GM19455 (cell line): ENCODE results near the gene ASB6.
"Not testable (repeated sequence)": the region's sequence is repeated elsewhere in the genome, so short reads cannot be mapped to it uniquely, and the experiment has no call there.

Source experiments
- ATAC-seq: cut with Tn5 transposase; IDR thresholded peaks from one replicate; pipeline ENCODE4 v1.9.1; 2021; ENCODE audit not compliant: unreplicated experiment

ASB6 gene

GRCh38 chr9:129644902-129645301 lies 3.0 kb upstream of the ASB6 start:
- ATAC-seq = no peak

DNA sequence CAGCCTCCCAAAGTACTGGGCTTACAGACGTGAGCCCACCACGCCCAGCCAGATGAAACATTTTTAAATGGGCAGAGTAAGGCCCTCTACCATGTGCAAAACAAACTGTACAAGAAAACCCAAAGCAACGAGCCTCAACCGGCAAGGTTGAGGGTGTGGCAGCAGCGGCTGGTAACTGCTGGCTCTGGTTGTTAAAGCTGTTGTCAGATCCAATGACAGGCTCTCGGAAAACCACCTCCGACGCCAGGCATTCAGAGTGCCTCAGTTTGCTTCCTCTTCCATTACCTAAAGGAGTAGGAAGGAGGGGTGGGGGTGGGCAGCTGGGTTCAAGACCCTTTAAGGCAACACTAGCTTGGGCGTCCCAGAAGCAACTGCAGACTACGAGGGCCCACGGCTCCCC lies 2.4 kb upstream of the ASB6 start:
- ATAC-seq = no peak

- no peak for ATAC-seq
Measured at GRCh38 chr9:129643706-129644105, 1.8 kb upstream of the ASB6 start.

DNA sequence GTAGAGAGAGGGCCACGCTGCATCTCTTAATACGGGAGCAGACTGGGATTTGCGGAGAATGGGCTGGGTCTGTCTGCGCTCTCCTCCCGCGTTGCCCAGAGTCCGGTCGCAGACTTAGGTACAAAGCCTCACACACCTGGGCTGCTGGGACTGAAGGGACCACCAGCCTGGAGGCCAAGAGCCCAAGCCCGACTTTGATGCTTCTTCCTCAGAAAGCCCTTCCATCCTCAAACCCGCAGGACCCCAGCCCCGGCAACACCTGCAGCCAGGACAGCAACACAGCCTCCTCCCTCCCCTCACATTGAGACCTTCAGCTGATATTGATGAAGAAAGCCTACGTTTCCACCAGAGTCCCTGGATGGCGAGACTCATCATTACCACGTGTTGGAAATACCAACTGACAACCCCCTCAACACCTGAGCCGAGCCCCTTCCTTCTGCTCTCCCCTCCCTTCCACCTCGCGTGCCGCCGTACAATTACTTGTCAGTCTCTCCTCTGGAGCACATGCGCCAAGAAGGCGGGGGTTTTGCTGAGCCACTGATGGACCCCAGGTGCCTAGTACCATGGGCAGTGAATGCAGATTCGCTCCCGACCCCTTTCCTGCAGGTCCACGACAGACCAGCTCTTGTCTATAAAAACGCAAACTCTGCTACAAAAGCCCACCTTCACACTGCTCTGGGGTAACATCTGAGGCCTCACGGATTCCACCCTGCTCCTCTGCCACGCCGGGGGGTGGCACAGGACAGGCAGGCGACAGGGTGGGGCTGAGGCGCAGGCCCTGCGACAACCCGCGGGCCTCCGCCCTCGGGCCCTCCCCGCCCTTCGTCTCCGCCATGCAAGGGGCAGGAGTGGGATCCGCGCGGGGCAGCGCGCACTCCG lies 841 bp downstream of the ASB6 start:
- ATAC-seq = no peak

- no peak for ATAC-seq
Measured at GRCh38 chr9:129640086-129640870, 1.7 kb downstream of the ASB6 start.

GRCh38 chr9:129639756-129640085 lies 2.2 kb downstream of the ASB6 start:
- ATAC-seq = no peak

GRCh38 chr9:129639034-129639630 lies 2.8 kb downstream of the ASB6 start:
- no peak for ATAC-seq

GRCh38 chr9:129637673-129638439 lies 4.1 kb downstream of the ASB6 start:
- no peak for ATAC-seq

DNA sequence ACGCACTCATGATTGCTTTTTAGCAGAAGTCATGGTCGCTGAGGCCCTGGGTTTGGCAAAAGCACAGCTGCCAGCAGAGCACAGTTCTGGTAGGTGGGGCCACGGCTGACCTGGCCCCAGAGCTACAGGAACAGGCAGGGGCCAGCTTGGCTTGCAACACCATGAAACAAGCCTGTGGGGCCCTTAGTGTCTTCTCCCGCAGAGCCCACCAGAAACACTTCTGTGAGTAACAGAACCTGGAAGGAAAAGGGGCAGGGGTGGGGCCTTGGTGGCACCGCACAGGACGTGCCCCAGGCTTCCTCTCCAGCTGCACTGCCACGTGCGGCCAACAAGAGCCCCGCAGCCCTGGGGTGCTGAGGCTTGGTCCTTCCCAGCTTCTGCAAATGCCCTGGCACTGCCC lies 4.8 kb downstream of the ASB6 start:
- no peak for ATAC-seq

DNA sequence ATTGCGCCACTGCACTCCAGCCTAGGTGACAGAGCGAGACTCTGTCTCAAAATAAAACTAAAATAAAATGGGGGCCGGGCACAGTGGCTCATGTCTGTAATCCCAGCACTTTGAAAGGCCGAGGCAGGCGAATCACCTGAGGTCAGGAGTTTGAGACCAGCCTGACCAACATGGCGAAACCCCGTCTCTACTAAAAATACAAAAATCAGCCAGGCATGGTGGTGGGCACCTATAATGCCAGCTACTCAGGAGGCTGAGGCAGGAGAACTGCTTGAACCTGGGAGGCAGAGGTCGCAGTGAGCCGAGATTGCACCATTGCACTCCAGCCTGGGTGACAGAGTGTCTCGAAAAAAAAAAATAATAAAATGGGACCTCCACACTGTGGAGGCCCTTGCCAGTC lies 5.6 kb downstream of the ASB6 start:
- not testable (repeated sequence) for ATAC-seq

DNA sequence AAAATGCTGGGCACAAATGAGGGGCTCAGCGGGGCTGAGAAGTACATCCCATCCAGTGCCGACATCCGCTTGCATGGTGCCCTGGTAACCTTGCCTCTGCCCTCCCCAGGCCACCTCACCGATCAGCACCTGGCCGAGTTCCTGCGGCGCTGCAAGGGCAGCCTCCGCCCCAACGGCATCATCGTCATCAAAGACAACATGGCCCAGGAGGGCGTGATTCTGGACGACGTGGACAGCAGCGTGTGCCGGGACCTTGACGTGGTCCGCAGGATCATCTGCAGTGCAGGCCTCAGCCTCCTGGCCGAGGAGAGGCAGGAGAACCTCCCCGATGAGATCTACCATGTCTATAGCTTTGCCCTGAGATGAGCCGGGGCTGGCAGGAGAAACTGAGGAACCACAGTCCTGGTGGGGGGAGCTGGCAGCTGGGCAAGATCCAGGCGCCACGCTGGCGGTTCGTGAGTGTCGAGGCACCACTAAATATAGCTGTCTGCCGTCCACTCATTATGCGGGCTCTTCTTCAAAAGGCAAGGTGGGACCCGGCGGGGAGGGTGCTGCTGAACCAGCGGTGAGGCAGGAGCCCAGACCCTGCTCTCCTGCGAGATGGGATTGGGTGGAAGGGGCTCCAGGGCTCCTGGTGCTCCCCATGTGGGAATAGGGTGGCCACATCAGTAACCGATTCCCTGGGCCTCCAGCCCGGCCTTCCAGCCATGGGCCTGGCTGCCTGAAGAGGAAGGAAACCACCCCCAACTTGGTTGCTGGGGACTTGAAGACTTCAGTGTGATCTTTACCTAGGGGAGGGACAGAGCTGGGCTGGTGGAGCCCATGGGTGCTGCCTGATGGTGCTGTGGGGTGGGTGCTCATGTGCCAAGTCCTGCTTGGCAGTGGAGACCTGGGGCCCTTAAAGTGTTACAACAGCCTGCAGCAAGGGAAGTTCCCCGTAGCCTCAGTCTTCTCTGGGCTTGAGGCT lies 6.6 kb downstream of the ASB6 start:
- ATAC-seq = no peak

- no peak for ATAC-seq
Measured at GRCh38 chr9:129633848-129634247, 8.1 kb downstream of the ASB6 start.

GRCh38 chr9:129633207-129633606 lies 8.7 kb downstream of the ASB6 start:
- no peak for ATAC-seq

DNA sequence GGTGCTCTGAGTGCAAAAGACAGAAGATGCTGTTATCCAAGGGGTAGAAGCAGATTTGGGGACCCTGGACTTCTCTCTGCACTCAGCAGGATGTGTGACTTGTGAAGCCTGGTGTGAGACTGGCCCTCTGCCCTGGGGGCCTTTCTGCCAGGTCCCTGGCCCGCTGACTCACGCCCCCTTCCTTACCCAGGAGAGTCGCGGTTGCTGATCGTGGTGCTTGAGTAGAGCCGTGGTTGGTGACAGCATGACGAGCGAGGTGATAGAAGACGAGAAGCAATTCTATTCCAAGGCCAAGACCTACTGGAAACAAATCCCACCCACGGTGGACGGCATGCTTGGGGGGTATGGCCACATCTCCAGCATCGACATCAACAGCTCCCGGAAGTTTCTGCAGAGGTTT lies 9.5 kb downstream of the ASB6 start:
- no peak for ATAC-seq

DNA sequence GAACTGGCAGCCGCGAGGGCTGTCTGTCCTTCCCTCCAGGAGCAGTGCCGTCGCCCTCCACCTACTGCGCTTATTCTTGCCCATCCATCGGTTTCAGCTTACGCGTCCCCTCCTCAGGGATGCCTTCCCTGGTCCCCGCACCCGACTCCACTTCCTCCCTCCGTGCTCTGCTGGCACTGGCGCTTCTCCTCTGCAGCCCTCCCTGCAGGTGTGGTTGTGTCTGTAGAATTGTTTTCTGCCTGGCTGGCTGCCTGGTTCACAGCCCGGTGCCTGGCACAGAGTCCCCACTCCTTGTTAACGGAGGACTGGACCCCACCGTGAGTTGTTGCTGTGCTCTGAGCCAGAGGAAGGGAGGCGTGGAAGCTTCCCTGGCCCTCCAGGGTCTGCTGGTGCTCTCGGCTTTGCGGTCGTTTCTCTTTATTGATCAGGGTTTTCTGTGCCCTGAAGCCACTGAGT lies 10.2 kb downstream of the ASB6 start:
- no peak for ATAC-seq

GRCh38 chr9:129630967-129631673 lies 10.8 kb downstream of the ASB6 start:
- no peak for ATAC-seq

DNA sequence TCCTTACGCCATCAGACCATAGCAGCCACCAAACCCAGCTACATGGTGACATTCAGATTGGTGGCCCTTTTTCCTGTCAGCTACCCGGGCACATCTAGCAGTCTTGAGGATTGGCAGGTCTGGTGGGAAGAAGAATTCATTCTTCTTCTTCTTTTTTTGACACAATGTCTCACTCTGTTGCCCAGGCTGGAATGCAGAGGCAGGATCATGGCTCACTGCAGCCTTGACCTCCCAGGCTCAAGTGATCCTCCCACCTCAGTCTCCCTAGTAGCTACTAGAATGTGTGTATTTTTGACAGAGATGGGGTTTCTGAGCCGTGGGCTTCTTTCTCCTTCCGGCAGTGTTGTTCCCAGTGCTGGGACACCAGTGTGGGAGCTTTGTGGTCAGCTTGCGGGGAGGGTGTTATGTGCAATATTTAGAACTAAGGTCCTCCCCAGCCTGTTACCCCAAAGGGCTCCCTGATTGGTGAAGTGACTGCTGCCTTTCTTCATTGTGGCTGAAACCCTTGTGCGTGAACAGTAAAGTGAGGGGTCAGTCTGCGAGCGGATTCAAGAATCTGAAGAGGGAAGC lies 12.6 kb downstream of the ASB6 start:
- ATAC-seq = no peak

GRCh38 chr9:129628709-129629108 lies 13.2 kb downstream of the ASB6 start:
- no peak for ATAC-seq
